Spleen (tissue), 11 donors: Measurements from ENCODE around the gene PRRT1B. TPM values are rescaled to one million over a fixed set of nuclear protein-coding genes. Genes with fewer than 3 reads are reported as not detected.

Experiments used
- DNase-seq: peaks from one replicate; pipeline ENCODE4 v3.0.0-alpha.2; 2020
- H3K27ac ChIP-seq, 8 donors: fragments of 200-600 bp; sonication (generic) in 7 of 8; 1 replicate in 4 of 8; 2 replicates in 4 of 8; pipeline versions ENCODE4 v1.5.0 to v1.8.0; 2016 to 2021; ENCODE audit warnings: inconsistent platforms in 4 of 8, mild to moderate bottlenecking in 4 of 8, moderate library complexity in 1 of 8
- H3K27me3 ChIP-seq, 7 donors: fragments of 200-600 bp; sonication (generic) in 6 of 7; replicated peaks in 1 of 7; 1 replicate in 4 of 7; 2 replicates in 3 of 7; pipeline versions ENCODE4 v1.5.0 to v1.8.0; 2016 to 2021; ENCODE audit warnings: inconsistent platforms in 3 of 7, mild to moderate bottlenecking in 1 of 7
- H3K36me3 ChIP-seq, 6 donors: fragments of 200-600 bp; sonication (generic) in 5 of 6; 1 replicate in 4 of 6; 2 replicates in 2 of 6; pipeline versions ENCODE4 v1.5.0 to v1.8.0; 2016 to 2021; ENCODE audit warnings: inconsistent platforms in 2 of 6
- H3K4me1 ChIP-seq, 6 donors: fragments of 200-600 bp; sonication (generic) in 5 of 6; 1 replicate in 3 of 6; 2 replicates in 3 of 6; pipeline versions ENCODE4 v1.5.0 to v1.8.0; 2016 to 2021; ENCODE audit warnings: inconsistent platforms in 3 of 6
- H3K4me3 ChIP-seq, 8 donors: fragments of 200-600 bp; sonication (generic) in 7 of 8; 1 replicate in 4 of 8; 2 replicates in 4 of 8; pipeline versions ENCODE4 v1.5.0 to v1.8.0; 2016 to 2021; ENCODE audit warnings: inconsistent platforms in 4 of 8, mild to moderate bottlenecking in 4 of 8, moderate library complexity in 2 of 8
- H3K9me3 ChIP-seq, 8 donors: fragments of 200-600 bp; sonication (generic) in 7 of 8; 1 replicate in 4 of 8; 2 replicates in 4 of 8; pipeline versions ENCODE4 v1.5.0 to v1.8.0; 2016 to 2021; ENCODE audit warnings: inconsistent platforms in 4 of 8
- CTCF ChIP-seq, 11 experiments: fragments of 200-600 bp in 7 of 11; fragments of 450-650 bp in 4 of 11; sonication (generic) in 4 of 11; IDR thresholded peaks in 8 of 11; conservative IDR thresholded peaks in 3 of 11; 1 replicate in 7 of 11; 2 replicates in 4 of 11; pipeline versions ENCODE4 v1.4.0 to v1.8.0; 2016 to 2021; ENCODE audit warnings: antibody characterized with exemption in 11 of 11, inconsistent platforms in 4 of 11, mild to moderate bottlenecking in 1 of 11
- POLR2A ChIP-seq, 3 donors: fragments of 450-650 bp; IDR thresholded peaks; one replicate each; pipeline ENCODE4 v1.5.1; 2017; ENCODE audit warnings: antibody characterized with exemption in 3 of 3, mild to moderate bottlenecking in 1 of 3
- POLR2AphosphoS5 ChIP-seq, 3 donors: sonication (generic); formaldehyde crosslinking; IDR thresholded peaks; one replicate each; pipeline ENCODE4 v1.5.1; 2017; ENCODE audit warnings: antibody characterized with exemption in 3 of 3
- WGBS, 5 donors: extraction: QIAGEN DNeasy Blood & Tissue Kit in 3 of 5; methylation state at CpG; one replicate each; pipeline versions ENCODE4 v1.1.5 to v1.1.7; 2013 to 2018; 5-methylcytosine and 5-hydroxymethylcytosine counted together
- intact Hi-C: fragments of 100-400 bp; cut with DNase I; formaldehyde crosslinking; loops from one replicate; pipeline ENCODE4 v1.15.0; 2023; ENCODE audit warnings: low total_unique reads
- polyA plus RNA-seq, 3 donors: library from polyadenylated mRNA; stranded (reverse); fragments of 200-250 nt; gene quantifications; one replicate each; pipeline ENCODE4 v1.2.1, GENCODE V29; 2013
- total RNA-seq, 7 donors: library from RNA; depleted of rRNA in 3 of 7; stranded (reverse); fragments of >200 nt in 3 of 7; fragmentation: NEBNext Ultra II Directional in 4 of 7; extraction: Animal tissue kit (Norgen Biotek cat#: 25700) in 4 of 7; gene quantifications; one replicate each; pipeline versions ENCODE4 v1.1.0 to v1.2.1, GENCODE V29; 2016 to 2021
- donor health status: healthy with polysubstance abuse.
- donor health status: DM: no; HTN: no; CAD: no; lungs with moderate emphysema.
- donor health status: DM: no; HTN: no; CAD: no.
- donor health status: Bipolar disorder and iron deficiency.
- donor health status: healthy.
- donor health status: DM: no; HTN: no; CAD: no.
- donor health status: DM: yes; HTN: yes; CAD: no.

Gene PRRT1B
- total and polyA plus RNA-seq, 10 donors, result not detected

- H3K4me3 ChIP-seq, result peak within 1 kb of the TSS; percentile 78 to 99 (median 96)
- H3K4me1 ChIP-seq, result peaks cover 10 to 49% (median 27%) of the 10 kb centered on the region in 6 donors
- H3K9me3 ChIP-seq, result no peaks in the 10 kb centered on the region
- no peaks in the 10 kb centered on the region for H3K27me3 ChIP-seq
- peaks cover 0 to 39% (median 34%) of the 10 kb centered on the region in 6 donors for H3K36me3 ChIP-seq
- 2 to 12% (median 10%) methylated on average over 35 to 103 of the region's 103 CpGs; no CpG with 5 or more reads in 1 of the 5 donors for WGBS, 5 donors
- peak within 1 kb of the TSS; percentile 75 to 93 (median 84) for H3K27ac ChIP-seq
- peak; percentile 93 for DNase-seq
- TF ChIP-seq CTCF (IDR thresholded peaks at IDR 0.05 in 8 of 11, conservative IDR thresholded peaks at IDR 0.05 in 3 of 11) (peak in 3 of 11 experiments; percentile 4 to 17 (median 7)), POLR2AphosphoS5 (IDR thresholded peaks at IDR 0.05) (peak; percentile 85 to 90 (median 88)), POLR2A (IDR thresholded peaks at IDR 0.05) (peak in 2 of 3 donors; percentile 7 to 32)
- intact Hi-C loops, result no loop called here
These were observed 14.1 kb upstream of the PRRT1B start, which contains the start of gene UCK1 for GRCh38 chr9:131530920-131531832. Gene UCK1, minus strand, starts transcription at chr9:131531263. Its CDS starts 89 bp downstream, at chr9:131531174.

- Histone ChIP-seq H3K4me3 (no peak overlapping the region), H3K27me3 (no peaks in the 10 kb centered on the region), H3K9me3 (no peaks in the 10 kb centered on the region), H3K4me1 (peaks cover 8 to 41% (median 21%) of the 10 kb centered on the region in 6 donors), H3K36me3 (peaks cover 0 to 3% (median under 1%) of the 10 kb centered on the region in 6 donors), H3K27ac (no peak overlapping the region)
- DNase-seq, result no peak
- no peak for TF ChIP-seq CTCF (IDR thresholded peaks at IDR 0.05 in 8 of 11, conservative IDR thresholded peaks at IDR 0.05 in 3 of 11)
- TF ChIP-seq POLR2A (IDR thresholded peaks at IDR 0.05), result no peak
- no peak for TF ChIP-seq POLR2AphosphoS5 (IDR thresholded peaks at IDR 0.05)
- intact Hi-C loops, result no loop called here
- WGBS, 5 donors, result 40 to 45% (median 44%) methylated on average over 8 of the region's 8 CpGs
These were observed 10.5 kb upstream of the PRRT1B start for GRCh38 chr9:131534721-131535237.

GRCh38 chr9:131537946-131538345 is 7.4 kb upstream of the PRRT1B start:
- no peak overlapping the region for H3K27ac ChIP-seq
- H3K36me3 ChIP-seq, result no peaks in the 10 kb centered on the region
- no peak for TF ChIP-seq POLR2AphosphoS5 (IDR thresholded peaks at IDR 0.05)
- TF ChIP-seq POLR2A (IDR thresholded peaks at IDR 0.05), result no peak
- TF ChIP-seq CTCF (IDR thresholded peaks at IDR 0.05 in 8 of 11, conservative IDR thresholded peaks at IDR 0.05 in 3 of 11), result no peak
- peaks cover 4 to 13% (median 11%) of the 10 kb centered on the region in 8 donors for H3K9me3 ChIP-seq
- H3K27me3 ChIP-seq, result no peaks in the 10 kb centered on the region
- 95 to 99% (median 96%) methylated on average over 19 of the region's 19 CpGs for WGBS, 5 donors
- no peak overlapping the region for H3K4me3 ChIP-seq
- H3K4me1 ChIP-seq, result peaks cover 0 to 26% (median 5%) of the 10 kb centered on the region in 6 donors
- no peak for DNase-seq
- intact Hi-C loops, result no loop called here
